ENCODE measurements around the gene TTF1. TPM values are rescaled to one million over a fixed set of nuclear protein-coding genes. Genes with fewer than 3 reads are reported as not detected.

The TTF1 gene
- polyA plus RNA-seq, 4 donors: 17.0 to 20.8 (median 20.3) TPM

- DNase-seq (ENCODE audit: low read depth in 4 of 4, low spot score in 3 of 4): no peak
Measured at GRCh38 chr9:132369421-132369820, 37.2 kb downstream of the TTF1 start.

DNA sequence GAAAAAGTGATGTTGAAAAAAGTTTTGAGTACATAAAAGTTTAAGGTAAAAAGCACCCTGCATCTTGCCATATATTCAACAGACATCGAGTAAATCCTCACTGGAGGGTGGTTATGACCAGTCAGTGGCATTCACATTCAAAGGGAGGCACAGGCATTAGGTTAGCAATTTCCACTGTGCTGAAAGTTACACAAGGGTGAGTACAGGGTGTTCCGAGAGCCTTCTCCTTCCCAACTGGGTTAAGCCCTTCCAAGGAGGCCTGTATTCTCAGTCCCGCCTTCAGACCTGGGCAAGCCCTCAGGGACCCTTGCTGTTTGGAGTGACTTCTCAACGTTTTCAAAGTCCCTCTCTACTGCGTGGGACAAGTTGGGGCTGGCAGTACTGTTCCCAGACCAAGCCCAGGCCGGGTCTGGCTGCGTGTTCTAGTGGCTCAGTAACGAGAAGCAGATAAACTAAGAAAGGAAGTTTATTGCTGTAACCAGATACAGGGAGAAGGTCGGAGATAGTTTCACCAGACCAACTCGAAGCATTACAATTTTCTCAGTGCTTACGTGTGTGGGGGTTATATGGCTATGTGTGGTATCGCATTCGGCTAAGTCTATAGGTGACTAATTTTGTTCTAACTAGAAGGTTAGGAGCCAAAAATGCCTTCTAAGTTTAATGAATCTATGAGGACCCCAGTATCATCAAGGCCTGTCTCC lies 38.9 kb downstream of the TTF1 start:
- DNase-seq (ENCODE audit: low read depth in 4 of 4, low spot score in 3 of 4): no peak

DNA sequence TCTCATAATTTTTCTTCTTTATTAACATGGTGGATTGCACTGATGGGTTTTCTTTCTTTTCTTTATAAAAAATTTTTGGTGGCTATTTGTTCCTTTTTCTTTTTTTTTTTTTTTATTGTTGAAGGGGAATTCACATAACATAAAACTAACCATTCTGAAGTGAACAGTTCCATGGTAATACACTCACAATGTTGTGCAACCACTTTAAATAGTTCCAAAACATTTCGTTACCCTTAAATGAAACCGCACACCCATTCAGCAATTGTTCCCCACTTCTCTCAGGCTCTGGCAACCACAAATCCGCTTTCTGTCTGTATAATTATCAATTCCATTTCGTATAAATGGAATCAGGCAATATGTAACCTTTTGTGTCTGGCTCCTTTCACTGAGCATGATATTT lies 40.2 kb downstream of the TTF1 start:
- DNase-seq (ENCODE audit: low read depth in 4 of 4, low spot score in 3 of 4): no peak

DNA sequence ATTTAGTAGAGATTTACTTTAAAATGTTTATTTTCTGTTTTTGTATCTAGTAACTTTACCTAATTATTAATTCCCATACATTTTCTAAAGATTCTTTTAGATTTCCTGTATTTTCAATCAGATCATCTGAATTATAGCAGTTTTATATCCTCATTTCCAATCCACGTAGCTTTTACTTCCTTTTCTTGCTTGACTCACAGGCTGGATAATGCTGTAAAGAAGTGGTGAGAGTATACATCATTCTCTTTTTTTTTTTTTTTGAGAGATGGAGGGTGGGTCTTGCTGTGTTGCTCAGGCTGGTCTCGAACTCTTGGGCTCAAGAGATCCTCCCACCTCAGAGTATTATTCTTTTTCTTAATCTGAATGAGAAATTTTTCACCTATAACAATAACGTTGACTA lies 40.7 kb downstream of the TTF1 start:
- no peak for DNase-seq (ENCODE audit: low read depth in 4 of 4, low spot score in 3 of 4)

GRCh38 chr9:132364068-132364467 lies 42.6 kb downstream of the TTF1 start:
- DNase-seq (ENCODE audit: low read depth in 4 of 4, low spot score in 3 of 4): no peak

DNA sequence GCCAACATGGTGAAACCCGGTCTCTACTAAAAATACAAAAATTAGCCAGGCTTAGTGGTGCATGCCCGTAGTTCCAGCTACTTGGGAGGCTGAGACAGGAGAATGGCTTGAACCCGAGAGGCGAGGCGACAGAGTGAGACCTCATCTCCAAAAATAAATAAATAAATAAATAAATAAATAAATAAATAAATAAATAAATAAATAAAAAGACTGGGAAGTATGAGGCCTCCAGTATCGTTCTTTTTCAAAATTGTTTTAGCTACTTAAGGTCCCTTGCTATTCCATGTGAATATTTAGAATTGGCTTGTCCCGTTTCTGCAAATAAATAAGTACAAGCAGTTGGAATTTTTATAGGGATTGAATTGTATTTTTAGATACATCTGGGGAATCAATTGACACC lies 48.9 kb downstream of the TTF1 start:
- no peak for DNase-seq (ENCODE audit: low read depth in 4 of 4, low spot score in 3 of 4)

- no peak for DNase-seq (ENCODE audit: low read depth in 4 of 4, low spot score in 3 of 4)
Measured at GRCh38 chr9:132356324-132356924, 50.2 kb downstream of the TTF1 start.

DNA sequence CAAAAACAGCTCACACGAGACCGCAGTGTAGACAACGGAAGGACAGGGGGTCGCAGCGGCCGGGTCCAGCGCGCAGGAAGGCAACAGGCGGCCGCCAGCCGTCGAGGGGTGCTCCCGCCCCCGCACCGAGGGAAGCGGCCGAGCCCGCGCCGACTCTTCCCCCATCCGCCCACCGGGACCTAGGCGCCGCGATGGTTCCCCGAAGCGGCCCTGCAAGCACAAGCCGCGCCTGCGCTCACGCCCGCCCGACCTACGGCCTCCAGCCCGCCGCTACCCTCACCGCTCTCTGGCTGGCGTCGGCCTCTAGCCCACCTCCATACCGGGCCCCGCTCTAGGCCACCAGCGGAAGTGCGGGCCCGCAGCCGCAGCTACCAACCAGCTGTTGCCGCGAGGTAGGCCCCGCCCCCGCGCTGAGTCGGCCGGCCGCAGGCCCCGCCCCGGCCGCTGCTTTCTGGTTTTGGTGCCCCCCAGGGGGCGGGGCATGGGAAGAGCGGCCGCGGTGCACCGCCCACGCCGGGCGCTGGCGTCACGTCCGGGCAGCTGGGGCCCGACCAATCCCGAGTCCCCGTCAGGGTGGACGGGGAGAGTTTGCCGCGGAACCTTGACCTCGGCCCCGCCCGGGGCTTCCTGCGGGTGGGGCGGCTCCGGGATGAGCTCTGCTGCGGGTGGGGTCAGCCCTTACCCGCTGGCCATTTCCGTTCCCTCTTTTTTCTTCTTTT lies 51.8 kb downstream of the TTF1 start, which contains the start of gene SETX:
Gene SETX, minus strand, starts transcription at position 350 of the 719 bp plus-strand sequence. CDS start 5,558 bp downstream, outside the sequence.
- DNase-seq (ENCODE audit: low read depth in 4 of 4, low spot score in 3 of 4): peak; percentile 94 to 97 (median 96)

GRCh38 chr9:132351404-132352045 lies 55.1 kb downstream of the TTF1 start:
- DNase-seq (ENCODE audit: low read depth in 4 of 4, low spot score in 3 of 4): no peak

GRCh38 chr9:132350861-132351315 lies 55.8 kb downstream of the TTF1 start:
- no peak for DNase-seq (ENCODE audit: low read depth in 4 of 4, low spot score in 3 of 4)

DNA sequence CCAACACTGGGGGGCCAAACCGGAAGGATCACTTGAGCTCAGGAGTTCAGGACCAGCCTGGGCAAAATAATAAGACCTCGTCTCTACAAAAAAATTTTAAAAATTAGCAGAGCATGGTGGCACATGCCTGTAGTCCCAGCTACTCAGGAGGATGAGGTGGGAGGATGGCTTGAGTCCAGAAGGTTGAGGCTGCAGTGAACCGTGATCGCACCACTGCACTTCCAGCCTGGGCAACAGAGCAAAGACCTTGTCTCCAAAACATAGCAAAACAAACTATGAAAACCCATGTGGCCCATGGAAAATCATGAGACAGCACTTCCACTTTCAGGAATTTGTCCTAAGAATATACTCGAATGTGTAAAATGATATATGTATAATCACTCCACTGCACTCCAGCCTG lies 58.0 kb downstream of the TTF1 start:
- DNase-seq (ENCODE audit: low read depth in 4 of 4, low spot score in 3 of 4): no peak

- DNase-seq (ENCODE audit: low read depth in 4 of 4, low spot score in 3 of 4): no peak
Measured at GRCh38 chr9:132346177-132346576, 60.5 kb downstream of the TTF1 start.

- DNase-seq (ENCODE audit: low read depth in 4 of 4, low spot score in 3 of 4): no peak
Measured at GRCh38 chr9:132341177-132341840, 65.3 kb downstream of the TTF1 start.

GRCh38 chr9:132334364-132334763 lies 72.3 kb downstream of the TTF1 start:
- DNase-seq (ENCODE audit: low read depth in 4 of 4, low spot score in 3 of 4): no peak

DNA sequence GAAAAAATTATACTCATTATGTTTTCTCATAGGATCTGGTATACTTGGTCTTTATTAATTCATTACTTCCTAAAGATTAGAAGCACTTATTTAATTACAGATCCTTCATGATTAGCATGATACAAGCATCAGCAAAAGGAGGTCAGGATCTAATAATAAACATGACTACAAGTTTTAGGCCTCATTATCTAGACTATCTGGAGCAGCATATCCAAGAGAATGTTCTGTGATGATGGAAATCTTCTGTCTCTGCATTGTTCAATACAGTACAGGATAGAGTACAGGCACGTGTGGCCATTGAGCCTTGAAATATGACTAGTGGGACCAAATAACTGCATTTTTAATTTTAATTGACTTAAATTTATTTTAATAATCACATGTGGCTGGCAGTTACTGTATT lies 73.1 kb downstream of the TTF1 start:
- DNase-seq (ENCODE audit: low read depth in 4 of 4, low spot score in 3 of 4): no peak

- no peak for DNase-seq (ENCODE audit: low read depth in 4 of 4, low spot score in 3 of 4)
Measured at GRCh38 chr9:132328580-132328979, 78.1 kb downstream of the TTF1 start.

DNA sequence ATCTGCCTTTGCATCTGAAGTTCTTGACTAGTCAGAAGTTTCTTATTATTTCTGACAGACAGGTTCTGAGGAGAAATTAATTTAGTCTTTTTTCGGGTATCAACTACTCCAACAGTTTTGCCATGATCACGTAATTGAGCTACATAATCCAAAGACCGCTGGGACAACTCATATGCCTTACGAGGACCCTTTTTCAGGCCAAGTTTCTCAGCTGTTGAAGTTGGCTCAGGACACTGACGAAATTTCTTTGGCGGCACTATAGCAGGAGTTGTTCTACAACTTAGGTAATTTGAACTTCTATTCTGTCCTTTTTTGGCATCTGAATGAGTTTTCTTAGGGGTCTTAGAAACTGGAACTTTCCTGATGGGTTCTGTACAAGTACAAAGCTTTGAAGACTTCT lies 79.1 kb downstream of the TTF1 start:
- DNase-seq (ENCODE audit: low read depth in 4 of 4, low spot score in 3 of 4): no peak
